ENCODE results near the gene MAP2K5. TPM values are rescaled to one million over a fixed set of nuclear protein-coding genes. Genes with fewer than 3 reads are reported as not detected.

Gene MAP2K5
- total and polyA plus RNA-seq, 10 of the 15 experiments (the other 5 are each of a cell fraction or from before 2014, with no cell fraction given): 1.3 to 19.4 (median 9.6) TPM

- no peak for TF ChIP-seq NR2C1 (IDR thresholded peaks at IDR 0.05)
- TF ChIP-seq CHD1 (IDR thresholded peaks at IDR 0.05; ENCODE audit: low read depth, low read length): no peak
- no peak for TF ChIP-seq NFYB (IDR thresholded peaks at IDR 0.05; ENCODE audit: insufficient read depth, low read depth, low read length)
- no peak for TF ChIP-seq SIX5 (IDR thresholded peaks at IDR 0.05; ENCODE audit: low read depth, low read length, severe bottlenecking)
- TF ChIP-seq RBBP5 (conservative IDR thresholded peaks at IDR 0.05): no peak
- no peak for TF ChIP-seq SP1 (IDR thresholded peaks at IDR 0.05; ENCODE audit: low read depth, low read length)
- TF ChIP-seq CBX3 (IDR thresholded peaks at IDR 0.05; ENCODE audit: borderline replicate concordance, low read depth): no peak
- TF ChIP-seq RELA (IDR thresholded peaks at IDR 0.05; ENCODE audit: borderline replicate concordance, partially characterized antibody): no peak
- TF ChIP-seq TCF12 (IDR thresholded peaks at IDR 0.05; ENCODE audit: low read depth, low read length): no peak
- no peak for TF ChIP-seq SPI1 (IDR thresholded peaks at IDR 0.05; ENCODE audit: borderline replicate concordance, insufficient read depth, low read depth, low read length)
- POLR2A ChIA-PET: interaction anchor here (0.8 to 1.1 kb wide), 2 partner anchors 38 to 251 kb away, joined by 3 to 4 read pairs; no protein-coding TSS in a partner anchor
- CTCF ChIA-PET: interaction anchor here (0.7 to 5.6 kb wide), 11 partner anchors 10 to 325 kb away, joined by 3 to 52 read pairs (median 7); partner anchors contain the start of gene C15orf61
- Histone ChIP-seq H3K9ac (ENCODE audit: control insufficient read depth, insufficient read depth, low read length) (no peak overlapping the region), H3K4me2 (ENCODE audit: control insufficient read depth, insufficient read depth) (no peak overlapping the region; the same call in 1 of the 2 replicates), H3K4me3 (no peak overlapping the region), H3K4me1 (ENCODE audit: control insufficient read depth, insufficient read depth, low read length) (peaks cover 33% of the 10 kb centered on the region), H4K20me1 (ENCODE audit: control insufficient read depth, insufficient read depth) (no peaks in the 10 kb centered on the region), H3K36me3 (ENCODE audit: control insufficient read depth in 2 of 2, insufficient read depth in 2 of 2, low read length in 1 of 2) (no peaks in the 10 kb centered on the region), H3K79me2 (ENCODE audit: control insufficient read depth, insufficient read depth, low read length) (no peaks in the 10 kb centered on the region), H2AFZ (ENCODE audit: control insufficient read depth, low read depth, low read length) (no peak overlapping the region), H3K9me3 (replicated peaks; ENCODE audit: control insufficient read depth, insufficient read depth, low read length) (no peaks in the 10 kb centered on the region), H3K27ac (ENCODE audit: control insufficient read depth, insufficient read depth) (no peak overlapping the region), H3K27me3 (replicated peaks in 1 of 2; ENCODE audit: control insufficient read depth in 2 of 2, insufficient read depth in 2 of 2, low read length in 1 of 2) (no peaks in the 10 kb centered on the region)
- DNase-seq (ENCODE audit: low read depth, low spot score): no peak
- FAIRE-seq: no peak
- 94% methylated on average over 10 of the region's 10 CpGs for WGBS (ENCODE audit: insufficient coverage, insufficient replicate concordance, low lambda C conversion rate, missing lambda C conversion rate)
- intact Hi-C loops (cut with micrococcal nuclease; ENCODE audit: unreplicated experiment) (no loop called here), in situ Hi-C loops (cut with MboI) (no loop called here)
- BruUV-seq (replicated peaks): no TSS peak
- no peak for ATAC-seq
- RAD21 ChIA-PET (ENCODE audit: unreplicated experiment): interaction anchor here (1.3 to 3.3 kb wide), 4 partner anchors 38 to 56 kb away, joined by 3 to 22 read pairs (median 8); no protein-coding TSS in a partner anchor
- SMC1A ChIA-PET (ENCODE audit: uncharacterized antibody, unreplicated experiment): interaction anchor here (1.3 to 8.3 kb wide), 8 partner anchors 9 to 281 kb away, joined by 3 to 50 read pairs (median 14); no protein-coding TSS in a partner anchor
These were observed 239.6 kb downstream of the MAP2K5 start for GRCh38 chr15:67781907-67782690.

Measured in GM12878 (cell line).